Esophagus muscularis mucosa (tissue), 4 donors: ENCODE results near the gene SETBP1.

Source experiments
- CTCF ChIP-seq, 3 experiments: fragments of 200-600 bp in 2 of 3; fragments of 450-650 bp in 1 of 3; sonication (generic) in 2 of 3; IDR thresholded peaks; one replicate each; pipeline ENCODE4 v1.5.1; 2017 to 2019; ENCODE audit warnings: antibody characterized with exemption in 3 of 3, mild to moderate bottlenecking in 2 of 3, moderate library complexity in 1 of 3
- EP300 ChIP-seq: sonication (generic); formaldehyde crosslinking; IDR thresholded peaks from one replicate; pipeline ENCODE4 v1.6.1; 2017; ENCODE audit warnings: antibody characterized with exemption
- POLR2A ChIP-seq: fragments of 450-650 bp; IDR thresholded peaks from one replicate; pipeline ENCODE4 v1.6.1; 2017; ENCODE audit warnings: antibody characterized with exemption, moderate library complexity, mild to moderate bottlenecking, low read depth
- POLR2AphosphoS5 ChIP-seq, 2 donors: sonication (generic); formaldehyde crosslinking; IDR thresholded peaks; one replicate each; pipeline ENCODE4 v1.6.1; 2017; ENCODE audit warnings: antibody characterized with exemption in 2 of 2

- TF ChIP-seq EP300 (no peak), CTCF (IDR thresholded peaks at IDR 0.05) (no peak), POLR2A (no peak), POLR2AphosphoS5 (IDR thresholded peaks at IDR 0.05) (no peak)
Observed at GRCh38 chr18:44818668-44819403, 138.1 kb downstream of the SETBP1 start.
